GM19372 (cell line): ENCODE data around the gene SLC25A44.

Source experiments
- ATAC-seq: cut with Tn5 transposase; IDR thresholded peaks from one replicate; pipeline ENCODE4 v1.9.1; 2021; ENCODE audit warnings: mild to moderate bottlenecking, low read depth, moderate library complexity; ENCODE audit not compliant: unreplicated experiment

SLC25A44 gene

GRCh38 chr1:156193488-156194299 is at the start of gene SLC25A44:
SLC25A44 (plus strand) TSS chr1:156194104; CDS start chr1:156199848, 5,744 bp downstream.
- ATAC-seq = peak; percentile 98

- no peak for ATAC-seq
These were observed 49.2 kb upstream of the SLC25A44 start for GRCh38 chr1:156144742-156145141.

- no peak for ATAC-seq
These were observed 48.3 kb upstream of the SLC25A44 start for GRCh38 chr1:156145650-156146019.

GRCh38 chr1:156146020-156146768 is 47.7 kb upstream of the SLC25A44 start:
- no peak for ATAC-seq

GRCh38 chr1:156146769-156147405 is 47.0 kb upstream of the SLC25A44 start:
- no peak for ATAC-seq

- no peak for ATAC-seq
These were observed 45.7 kb upstream of the SLC25A44 start for GRCh38 chr1:156148216-156148615.

GRCh38 chr1:156149374-156150332 is 44.3 kb upstream of the SLC25A44 start:
- peak; percentile 64 for ATAC-seq

GRCh38 chr1:156150333-156151011 is 43.4 kb upstream of the SLC25A44 start:
- no peak for ATAC-seq

- no peak for ATAC-seq
These were observed 42.7 kb upstream of the SLC25A44 start for GRCh38 chr1:156151093-156151688.

GRCh38 chr1:156152628-156153027 is 41.3 kb upstream of the SLC25A44 start:
- ATAC-seq = no peak

GRCh38 chr1:156153362-156153761 is 40.5 kb upstream of the SLC25A44 start, which contains the start of gene SEMA4A:
SEMA4A (plus strand) TSS chr1:156153585; CDS start chr1:156154579, 994 bp downstream.
- no peak for ATAC-seq

GRCh38 chr1:156154317-156154749 is 39.6 kb upstream of the SLC25A44 start:
- ATAC-seq = peak; percentile 45

GRCh38 chr1:156155756-156156510 is 38.0 kb upstream of the SLC25A44 start:
- ATAC-seq = no peak

GRCh38 chr1:156157506-156157905 is 36.4 kb upstream of the SLC25A44 start:
- ATAC-seq = no peak

GRCh38 chr1:156157966-156158365 is 35.9 kb upstream of the SLC25A44 start:
- no peak for ATAC-seq

GRCh38 chr1:156160000-156160742 is 33.7 kb upstream of the SLC25A44 start:
- no peak for ATAC-seq

GRCh38 chr1:156160743-156161171 is 33.1 kb upstream of the SLC25A44 start:
- no peak for ATAC-seq
